Measurements from ENCODE around the gene SIPA1L3.
A peak's percentile ranks its signal among the peaks of the same experiment; 100 is the strongest.

Gene SIPA1L3

DNA sequence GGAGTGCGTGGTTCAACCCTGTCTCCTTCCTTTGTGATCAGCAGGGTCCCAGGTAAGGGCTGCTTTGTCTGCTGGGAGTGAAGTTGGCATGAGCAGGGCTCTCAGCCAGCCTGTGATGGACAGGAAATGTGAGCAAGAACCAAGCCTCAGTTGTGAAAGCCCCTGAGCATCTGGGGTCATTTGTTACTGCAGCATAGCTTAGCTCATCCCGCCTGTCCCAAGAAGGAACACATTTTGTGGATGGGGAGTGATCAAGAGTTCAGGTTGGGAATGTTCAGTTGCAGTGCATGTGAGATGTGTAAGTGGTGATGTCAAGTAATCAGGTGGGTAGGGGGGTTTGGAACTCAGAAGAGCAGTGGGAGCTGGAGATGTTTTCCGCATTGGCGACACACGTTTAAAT is 164.6 kb downstream of the SIPA1L3 start:
- no peak for DNase-seq (ENCODE audit: low read depth)
- TF ChIP-seq CTCF (IDR thresholded peaks at IDR 0.05; ENCODE audit: control insufficient read depth, insufficient read depth, low read depth, low read length, missing control alignments): no peak
- H3K4me3 ChIP-seq (ENCODE audit: control insufficient read depth, low read depth, low read length): no peak overlapping the region

DNA sequence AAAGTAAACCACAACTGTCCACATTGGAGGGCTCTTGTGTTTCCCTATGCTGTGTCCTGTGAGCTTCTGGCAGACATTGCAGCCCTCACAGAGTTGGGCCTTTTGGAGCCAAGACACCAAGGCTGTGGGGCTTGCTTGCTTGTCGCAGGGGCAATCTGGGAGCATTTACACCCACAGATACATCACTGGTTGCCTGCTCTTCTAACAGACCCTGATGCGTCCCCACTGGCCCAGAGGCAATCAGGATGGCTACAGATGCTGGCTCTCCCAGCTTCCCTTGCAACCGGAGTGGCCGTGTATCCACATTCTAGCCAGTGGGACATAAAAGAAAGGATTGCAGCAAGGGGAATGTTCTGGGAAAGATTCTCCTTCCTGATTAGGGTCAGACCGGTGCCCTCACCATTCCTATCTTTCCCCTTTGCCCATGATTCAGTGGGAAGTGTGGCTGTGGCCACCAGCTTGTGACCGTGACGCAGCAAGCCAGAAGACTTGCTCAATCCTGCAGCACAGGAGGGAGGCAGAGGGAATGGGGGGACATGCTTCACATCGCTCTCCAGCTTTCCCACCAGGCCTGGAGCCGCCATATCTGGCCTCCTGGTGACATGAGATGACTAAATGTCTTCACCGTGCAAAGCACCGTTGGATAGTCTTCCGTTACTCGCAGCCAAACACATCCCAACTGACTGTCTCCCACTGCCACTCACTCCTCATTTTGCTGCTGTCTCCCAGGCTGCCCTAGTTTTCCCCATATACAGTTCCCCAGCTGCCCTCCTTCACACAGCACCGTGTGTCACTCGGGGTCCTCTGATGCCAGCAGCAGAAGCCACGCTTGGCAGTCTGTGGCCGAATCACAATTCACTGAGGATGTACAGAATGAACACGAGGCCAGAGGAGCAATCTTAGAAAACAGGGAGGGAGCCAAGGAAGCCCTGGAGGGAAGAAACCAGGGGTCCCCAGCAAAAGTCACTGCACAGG is 166.1 kb downstream of the SIPA1L3 start:
- no peak for DNase-seq (ENCODE audit: low read depth)
- no peak for TF ChIP-seq CTCF (IDR thresholded peaks at IDR 0.05; ENCODE audit: control insufficient read depth, insufficient read depth, low read depth, low read length, missing control alignments)
- no peak overlapping the region for H3K4me3 ChIP-seq (ENCODE audit: control insufficient read depth, low read depth, low read length)

- H3K4me3 ChIP-seq (ENCODE audit: control insufficient read depth, low read depth, low read length): no peak overlapping the region
- TF ChIP-seq CTCF (IDR thresholded peaks at IDR 0.05; ENCODE audit: control insufficient read depth, insufficient read depth, low read depth, low read length, missing control alignments): no peak
- no peak for DNase-seq (ENCODE audit: low read depth)
Observed at GRCh38 chr19:38073841-38074685, 167.1 kb downstream of the SIPA1L3 start.

DNA sequence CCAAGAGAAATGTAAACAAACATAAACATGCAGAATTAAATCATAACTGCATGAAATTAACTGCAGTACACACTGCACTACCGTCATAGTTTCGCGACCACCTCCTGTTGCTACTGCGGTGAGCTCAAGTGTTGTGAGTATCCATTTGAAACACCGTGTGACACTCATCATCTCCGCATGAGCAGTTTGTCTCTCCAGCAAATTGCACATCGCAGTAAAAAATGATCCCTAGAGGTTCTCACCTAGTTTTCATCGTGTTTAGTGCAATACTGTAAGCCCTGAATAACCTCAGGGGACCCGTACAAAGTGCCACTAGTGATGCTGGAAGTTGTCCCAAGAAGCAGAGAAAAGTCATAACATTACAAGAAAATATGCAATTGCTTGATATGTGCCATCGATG is 169.3 kb downstream of the SIPA1L3 start:
- TF ChIP-seq CTCF (IDR thresholded peaks at IDR 0.05; ENCODE audit: control insufficient read depth, insufficient read depth, low read depth, low read length, missing control alignments): no peak
- no peak overlapping the region for H3K4me3 ChIP-seq (ENCODE audit: control insufficient read depth, low read depth, low read length)
- DNase-seq (ENCODE audit: low read depth): no peak

DNA sequence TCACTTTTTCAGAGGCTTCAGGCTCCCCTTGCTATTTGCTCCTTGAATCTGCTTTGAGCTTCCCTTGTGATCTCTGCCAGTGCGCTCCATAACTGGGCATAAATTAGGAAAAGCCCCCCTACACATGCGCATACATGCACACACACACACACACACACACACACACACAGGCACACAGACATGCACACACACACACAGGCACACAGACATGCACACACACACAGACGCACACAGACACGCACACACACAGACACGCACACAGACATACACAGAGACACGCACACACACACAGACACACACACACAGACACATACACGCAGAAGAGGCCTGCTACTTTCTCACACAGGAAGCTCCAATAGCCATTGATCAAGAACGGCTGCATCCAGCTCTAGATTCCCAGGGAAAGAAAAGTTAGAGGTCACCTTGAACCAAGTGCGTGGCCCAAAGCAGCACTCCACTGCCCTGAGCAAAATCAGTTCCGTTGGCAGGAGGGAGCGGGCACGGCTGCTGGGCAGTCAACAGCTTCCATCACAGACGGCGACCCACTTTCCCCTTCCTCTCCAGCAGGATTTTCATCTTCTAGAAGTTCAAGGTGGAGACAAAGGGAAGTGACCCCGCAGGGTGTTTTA is 171.4 kb downstream of the SIPA1L3 start:
- no peak for DNase-seq (ENCODE audit: low read depth)
- H3K4me3 ChIP-seq (ENCODE audit: control insufficient read depth, low read depth, low read length): no peak overlapping the region
- no peak for TF ChIP-seq CTCF (IDR thresholded peaks at IDR 0.05; ENCODE audit: control insufficient read depth, insufficient read depth, low read depth, low read length, missing control alignments)

DNA sequence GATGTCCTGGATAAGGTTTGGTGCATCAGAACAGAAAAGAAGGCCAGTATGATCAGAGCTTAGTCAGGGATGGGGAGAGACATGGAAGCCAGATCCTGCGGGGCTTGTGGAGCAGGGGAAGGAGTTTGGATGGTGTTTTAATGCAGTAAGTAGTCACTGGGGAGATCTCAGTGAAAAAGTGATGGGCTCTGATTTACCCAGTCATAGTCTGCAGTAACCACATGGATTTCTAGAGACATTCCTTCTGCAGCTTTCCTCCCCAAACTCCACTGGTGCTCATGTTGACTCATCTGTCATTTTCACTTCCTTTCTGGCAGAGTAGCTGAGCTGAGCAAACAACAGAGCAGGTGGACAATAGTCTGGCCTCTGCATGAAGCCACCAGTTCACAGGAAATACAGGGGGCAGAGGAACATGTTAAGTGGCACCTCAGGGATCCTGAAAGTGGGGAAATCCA is 172.9 kb downstream of the SIPA1L3 start:
- peak; percentile 77 for DNase-seq (ENCODE audit: low read depth)
- H3K4me3 ChIP-seq (ENCODE audit: control insufficient read depth, low read depth, low read length): no peak overlapping the region
- no peak for TF ChIP-seq CTCF (IDR thresholded peaks at IDR 0.05; ENCODE audit: control insufficient read depth, insufficient read depth, low read depth, low read length, missing control alignments)

Data from AG09309 (cell line).